ENCODE data around the gene NABP2. TPM values are rescaled to one million over a fixed set of nuclear protein-coding genes. Genes with fewer than 3 reads are reported as not detected.
"Not testable (repeated sequence)": the region's sequence is repeated elsewhere in the genome, so short reads cannot be mapped to it uniquely, and the experiment has no call there.

Gene NABP2
- total RNA-seq, 1 donor from 2014 or later: 18.2 TPM

DNA sequence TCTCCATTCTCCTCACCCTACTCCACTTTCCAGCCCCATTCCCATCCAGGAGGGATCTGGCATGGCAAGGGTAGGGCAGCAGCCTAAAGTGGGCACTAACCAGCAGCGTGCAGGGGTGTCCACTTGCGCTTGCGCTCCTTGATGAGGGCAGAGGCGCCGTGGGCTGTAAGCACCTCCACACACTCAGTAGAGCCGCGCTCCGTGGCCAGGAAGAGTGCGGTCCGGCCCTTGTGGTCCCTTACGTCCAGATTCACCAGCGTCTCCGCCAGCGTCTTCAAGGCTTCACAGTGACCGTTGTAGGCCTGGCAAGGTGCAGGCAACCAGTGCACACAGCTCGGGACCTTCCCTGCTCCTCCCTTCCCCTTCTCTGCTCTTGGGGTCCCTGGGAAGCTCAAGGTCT is 23.8 kb downstream of the NABP2 start:
- DNase-seq: no peak

GRCh38 chr12:56248711-56249110 is 24.6 kb downstream of the NABP2 start:
- DNase-seq: no peak

GRCh38 chr12:56252649-56253048 is 28.5 kb downstream of the NABP2 start:
- DNase-seq: no peak

GRCh38 chr12:56253091-56253490 is 28.9 kb downstream of the NABP2 start:
- no peak for DNase-seq

GRCh38 chr12:56255671-56256070 is 31.5 kb downstream of the NABP2 start:
- DNase-seq: no peak

- DNase-seq: no peak
Observed at GRCh38 chr12:56256326-56256960, 32.3 kb downstream of the NABP2 start.

DNA sequence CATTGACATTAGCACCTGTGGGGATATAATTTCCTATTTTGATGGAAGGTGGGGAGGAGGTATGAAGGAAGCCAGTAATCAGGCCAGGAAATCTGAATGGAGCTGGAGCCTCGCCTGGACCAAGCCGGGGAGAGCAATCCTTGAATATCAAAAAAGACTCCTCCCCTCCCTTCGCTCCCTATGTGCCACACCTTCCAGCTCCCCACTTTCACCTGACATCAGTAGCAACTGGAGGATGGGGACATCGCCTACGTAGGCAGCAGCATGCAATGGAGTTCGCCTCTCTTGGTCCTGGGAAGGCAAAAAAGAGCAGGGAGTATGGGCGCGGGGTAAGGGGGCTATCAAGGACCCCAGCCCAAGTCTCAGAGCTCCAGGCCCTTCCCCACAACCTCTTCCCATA is 32.9 kb downstream of the NABP2 start:
- DNase-seq: no peak

GRCh38 chr12:56257491-56258067 is 33.4 kb downstream of the NABP2 start:
- peak; percentile 46 for DNase-seq

DNA sequence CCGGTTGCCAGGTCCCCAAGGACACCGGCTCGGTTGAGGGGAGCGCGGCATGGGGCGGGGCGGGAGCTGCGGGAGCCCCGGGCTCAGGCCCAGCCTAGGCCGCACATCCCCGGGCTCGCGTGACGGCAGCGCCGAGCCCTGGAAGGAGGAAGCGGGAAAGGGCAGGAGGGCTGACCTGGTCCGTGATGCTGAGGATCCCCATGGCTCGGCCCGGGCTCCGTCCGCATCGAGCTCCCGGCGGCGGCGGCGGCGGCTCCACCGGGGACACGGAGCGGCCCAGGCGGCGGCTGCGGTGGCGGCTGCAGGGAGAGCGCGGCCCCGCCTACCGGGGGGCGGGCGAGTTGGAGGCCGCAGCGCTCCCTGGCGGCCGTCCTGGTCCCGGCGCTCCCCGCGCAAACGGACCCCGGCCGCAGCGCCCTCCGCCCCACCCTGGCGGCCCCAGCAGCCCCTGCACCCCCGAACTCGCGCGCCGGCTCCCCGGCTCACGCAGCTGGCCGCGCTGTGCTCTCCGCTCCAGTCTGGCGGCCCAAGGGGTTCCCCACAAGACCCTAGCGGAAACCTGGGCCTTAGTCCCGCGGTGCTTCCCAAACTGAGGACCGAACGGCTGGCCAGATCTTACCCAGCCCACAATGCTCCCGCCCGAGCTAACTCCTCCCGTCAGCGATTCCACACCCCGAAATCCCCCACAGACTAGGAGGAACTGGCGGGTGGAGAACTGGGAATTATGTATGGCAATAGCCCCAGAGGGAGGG is 34.1 kb downstream of the NABP2 start, which contains the start of gene ANKRD52:
TSS of gene ANKRD52 (minus strand) at position 317 of the 752 bp plus-strand sequence. CDS start at position 202, 115 bp downstream.
- peak; percentile 92 for DNase-seq

- DNase-seq: no peak
Observed at GRCh38 chr12:56258820-56259183, 34.7 kb downstream of the NABP2 start.

- no peak for DNase-seq
Observed at GRCh38 chr12:56260380-56260779, 36.2 kb downstream of the NABP2 start.

DNA sequence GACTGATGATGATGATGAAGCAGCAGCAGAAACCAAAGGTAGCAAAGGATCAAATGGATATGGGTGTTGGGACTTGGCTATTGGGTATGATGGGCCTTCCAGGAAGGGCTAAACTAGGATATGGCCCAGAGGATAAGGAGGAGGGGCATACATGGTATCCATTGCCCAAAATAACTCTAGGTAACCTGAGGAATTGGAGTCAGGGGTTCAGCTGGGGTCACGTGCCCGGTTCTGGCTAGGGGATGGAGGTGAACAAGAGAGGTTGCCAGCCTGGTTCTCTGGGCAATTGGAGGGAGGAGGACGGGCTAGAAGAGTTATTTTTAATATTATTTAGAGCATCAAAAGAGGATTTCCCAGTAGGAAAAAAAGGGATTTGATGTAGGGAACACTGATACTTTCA is 36.8 kb downstream of the NABP2 start:
- DNase-seq: no peak

DNA sequence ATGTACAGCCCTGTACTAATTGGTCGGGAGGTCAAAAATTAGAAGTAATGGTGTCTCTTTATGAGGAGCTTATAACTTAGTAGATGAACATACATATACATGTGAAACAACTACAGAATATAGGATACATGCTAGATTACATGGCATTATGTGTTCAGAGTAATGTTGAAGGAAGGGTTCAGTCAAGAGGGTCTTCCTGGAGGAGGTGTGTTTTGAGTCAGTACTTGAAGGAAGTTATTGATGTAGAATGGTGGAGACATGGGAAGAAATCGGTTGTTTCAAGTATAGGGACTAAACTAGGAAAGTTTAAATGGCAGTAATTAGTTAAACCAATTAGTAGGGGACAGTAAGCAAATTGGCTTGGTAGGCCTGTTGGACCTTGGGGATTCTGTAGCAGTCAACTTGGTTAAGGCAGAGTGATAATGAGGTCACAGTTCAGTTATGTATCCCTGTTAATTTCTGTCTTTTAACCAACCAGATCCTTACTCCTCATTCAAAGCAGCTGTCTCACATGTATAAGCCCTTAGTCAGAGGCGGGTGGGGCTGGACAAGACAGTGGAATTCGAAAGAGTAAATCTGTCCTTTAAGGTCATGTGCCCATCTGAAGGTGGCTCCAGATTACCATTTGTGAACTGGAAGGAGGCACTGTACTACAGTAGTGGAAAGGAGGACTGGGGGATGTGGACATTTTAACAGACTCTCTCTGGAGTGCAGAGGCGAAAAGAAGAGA is 37.5 kb downstream of the NABP2 start:
- DNase-seq: peak; percentile 56

- DNase-seq: not testable (repeated sequence)
Observed at GRCh38 chr12:56262955-56263354, 38.8 kb downstream of the NABP2 start.

DNA sequence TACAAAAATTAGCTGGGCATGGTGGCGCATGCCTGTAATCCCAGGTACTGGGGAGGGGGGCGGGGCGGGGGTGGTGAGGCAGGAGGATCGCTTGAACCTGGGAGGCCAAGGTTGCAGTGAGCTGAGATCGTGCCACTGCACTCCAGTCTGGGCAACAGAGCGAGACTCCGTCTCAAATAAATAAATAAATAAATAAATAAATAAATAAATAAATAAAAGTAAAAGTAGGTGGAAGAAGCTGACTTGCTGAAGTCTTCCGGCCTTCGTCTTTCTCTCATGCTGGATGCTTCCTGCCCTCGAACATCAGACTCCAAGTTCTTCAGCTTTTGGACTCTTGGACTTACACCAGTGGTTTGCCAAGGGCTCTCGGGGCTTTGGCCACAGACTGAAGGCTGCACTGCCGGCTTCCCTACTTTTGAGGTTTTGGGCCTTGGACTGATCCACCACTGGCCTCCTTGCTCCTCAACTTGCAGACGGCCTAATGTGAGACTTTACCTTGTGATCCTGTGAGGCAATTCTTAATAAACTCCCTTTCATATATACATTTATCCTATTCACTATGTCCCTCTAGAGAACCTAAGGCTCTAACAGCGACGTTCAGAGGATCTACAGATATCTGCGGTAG is 42.0 kb downstream of the NABP2 start:
- DNase-seq: not testable (repeated sequence)

DNA sequence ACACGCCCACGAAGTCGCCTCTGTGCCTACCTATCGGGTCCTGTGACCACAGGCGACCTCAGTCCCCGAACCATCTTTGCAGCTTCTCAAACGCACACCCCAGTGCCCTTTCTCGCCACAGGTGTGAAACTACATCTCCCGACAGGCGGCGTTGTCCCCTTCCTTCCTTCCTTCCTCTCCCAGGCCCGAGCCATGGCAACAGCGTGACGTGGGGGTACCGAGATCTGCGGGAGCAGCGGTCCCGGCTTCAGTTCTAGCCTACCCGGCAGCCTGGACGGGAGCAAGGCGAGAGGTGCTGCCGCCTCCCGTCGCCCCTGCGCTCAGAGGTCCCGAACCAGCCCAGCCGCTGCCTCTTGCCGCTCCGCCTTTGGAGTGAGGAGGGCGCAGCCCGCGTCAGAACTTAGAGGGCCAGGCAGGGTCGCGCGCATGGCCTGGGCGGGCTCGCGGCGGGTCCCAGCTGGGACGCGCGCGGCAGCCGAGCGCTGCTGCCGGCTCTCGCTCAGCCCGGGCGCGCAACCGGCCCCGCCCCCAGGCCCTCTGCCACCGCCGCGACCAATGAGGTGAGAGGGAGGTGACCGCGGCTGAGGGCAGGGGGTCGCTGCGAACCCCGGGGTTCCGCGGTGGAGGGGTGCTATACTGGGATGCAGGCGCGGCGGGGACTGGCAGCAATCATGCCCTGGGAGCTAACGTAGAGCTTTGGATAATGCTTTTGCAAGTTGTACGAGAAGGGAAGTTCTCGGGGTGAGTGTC is 42.7 kb downstream of the NABP2 start, which contains the start of gene COQ10A:
TSS of gene COQ10A (plus strand) at position 250 of the 750 bp plus-strand sequence. CDS start at position 427, 177 bp downstream.
- peak; percentile 95 for DNase-seq

DNA sequence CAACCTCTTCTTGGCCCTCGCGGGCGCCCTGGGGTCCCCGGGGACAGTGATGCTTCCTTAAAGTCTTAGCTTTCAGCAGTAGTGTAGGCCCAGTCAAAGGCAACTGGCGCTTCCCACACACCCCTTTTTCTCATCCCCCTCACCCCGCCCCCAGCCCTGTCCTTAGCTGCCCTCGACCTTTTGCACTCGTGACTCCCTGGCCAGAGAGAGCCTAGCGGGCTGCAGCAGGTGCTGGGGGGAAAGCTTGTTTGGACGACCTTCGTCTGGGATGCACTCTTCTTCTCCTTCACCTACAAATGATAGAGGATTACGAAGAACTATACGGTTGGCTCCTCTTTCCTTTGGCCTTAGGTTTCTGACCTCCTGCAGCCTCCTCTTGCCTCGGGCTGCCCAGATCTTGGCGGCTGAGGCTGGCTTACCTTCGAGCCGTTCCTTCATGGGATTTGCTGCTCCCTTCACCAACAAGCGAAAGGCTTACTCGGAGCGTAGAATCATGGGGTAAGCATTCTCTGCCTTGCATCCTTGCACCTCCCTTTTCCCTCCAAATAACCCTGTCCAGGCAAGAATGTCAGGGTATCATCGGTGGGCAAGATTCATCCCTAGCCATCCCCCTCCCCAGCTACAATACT is 43.4 kb downstream of the NABP2 start:
- DNase-seq: no peak

GRCh38 chr12:56271031-56271430 is 46.9 kb downstream of the NABP2 start:
- peak; percentile 58 for DNase-seq

DNA sequence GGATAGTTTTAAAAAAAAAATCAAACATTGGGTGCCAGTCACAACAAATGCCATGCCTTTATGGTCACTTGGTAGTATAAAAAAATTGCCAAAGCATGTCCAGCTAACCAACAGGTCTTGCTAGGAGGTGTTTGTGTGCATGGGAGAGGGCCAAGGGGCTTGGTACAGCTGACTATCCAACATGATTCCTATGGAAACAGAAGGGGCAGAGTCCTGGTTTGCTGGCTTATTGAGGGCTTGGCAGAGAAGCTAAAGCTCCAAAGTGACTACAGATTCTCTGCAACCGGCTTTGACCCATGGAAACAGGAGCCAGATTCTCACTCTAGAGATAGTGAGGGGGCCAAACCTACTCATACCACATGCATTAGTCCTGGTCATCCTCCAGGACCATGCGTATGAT is 48.3 kb downstream of the NABP2 start:
- DNase-seq: not testable (repeated sequence)

DNA sequence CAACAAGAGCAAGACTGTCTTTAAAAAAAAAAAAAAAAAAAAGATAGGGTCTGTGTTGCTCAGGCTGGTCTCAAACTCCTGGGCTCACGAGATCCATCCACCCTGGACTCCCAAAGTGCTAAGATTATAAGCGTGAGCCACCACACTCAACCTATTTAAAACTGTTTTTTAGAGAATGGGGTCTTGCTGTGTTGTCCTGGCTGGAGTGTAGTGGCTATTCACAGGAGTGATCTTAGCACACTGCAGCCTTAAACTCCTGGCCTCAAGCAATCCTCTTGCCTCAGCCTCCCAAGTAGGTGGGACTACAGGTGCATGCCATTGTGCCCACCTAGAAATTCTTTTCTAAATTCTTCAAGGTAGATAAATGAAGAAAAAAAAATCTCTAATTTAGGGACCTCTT is 50.2 kb downstream of the NABP2 start:
- DNase-seq: no peak

DNA sequence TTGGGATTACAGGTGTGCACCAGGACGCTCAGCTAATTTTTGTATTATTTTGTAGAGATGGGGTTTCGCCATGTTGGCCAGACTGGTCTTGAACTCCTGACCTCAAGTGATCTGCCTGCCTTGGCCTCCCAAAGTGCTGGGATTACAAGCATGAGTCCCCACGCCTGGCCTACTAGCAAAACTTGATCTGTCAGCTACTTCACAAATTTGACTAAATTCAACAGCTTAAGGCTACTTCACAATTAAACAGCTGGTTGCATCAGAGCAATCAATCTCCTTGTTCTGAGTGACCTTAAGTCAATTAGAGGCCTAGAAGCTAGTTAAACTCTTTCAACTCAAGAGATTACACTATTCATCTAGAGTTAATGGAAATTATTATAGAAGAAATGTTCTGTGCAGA is 54.8 kb downstream of the NABP2 start:
- no peak for DNase-seq

All from tongue (tissue), 2 donors.